SU-DHL-6 (cell line): Measurements from ENCODE around the gene NAPB.

Source experiments
- H2AFZ ChIP-seq: fragments of 200-600 bp; sonication (generic); 2 replicates; pipeline ENCODE4 v1.6.1; 2014; ENCODE audit warnings: low read depth, mild to moderate bottlenecking, moderate library complexity, mixed read lengths, antibody characterized with exemption, low read length; ENCODE audit not compliant: severe bottlenecking
- H3F3A ChIP-seq: fragments of 200-600 bp; shearing (Covaris generic); 2 replicates; pipeline ENCODE4 v1.6.0; 2016; ENCODE audit warnings: antibody characterized with exemption, mild to moderate bottlenecking; ENCODE audit not compliant: insufficient read depth
- H3K27ac ChIP-seq: fragments of 200-600 bp; sonication (generic); 2 replicates; pipeline ENCODE4 v1.5.1; 2016; ENCODE audit warnings: low read depth, mild to moderate bottlenecking, low read length, moderate library complexity, mixed read lengths
- H3K27me3 ChIP-seq: fragments of 200-600 bp; sonication (generic), shearing (Covaris generic); 2 replicates; pipeline ENCODE4 v1.6.0; 2014; ENCODE audit warnings: mild to moderate bottlenecking, low read length
- H3K36me3 ChIP-seq: fragments of 200-600 bp; sonication (generic); 2 replicates; pipeline ENCODE4 v1.6.1; 2014; ENCODE audit warnings: mild to moderate bottlenecking, low read length, mixed read lengths
- H3K4me2 ChIP-seq: fragments of 300-600, 200-600 bp; shearing (Covaris generic), sonication (generic); 2 replicates; pipeline ENCODE4 v1.6.0; 2014; ENCODE audit warnings: low read length, low read depth, mild to moderate bottlenecking; ENCODE audit not compliant: poor library complexity, severe bottlenecking
- H3K4me3 ChIP-seq: fragments of 200-600 bp; sonication (generic); 2 replicates; pipeline ENCODE4 v1.5.1; 2014; ENCODE audit warnings: antibody characterized with exemption, low read length, mild to moderate bottlenecking, mixed read lengths; ENCODE audit not compliant: insufficient read depth, poor library complexity, severe bottlenecking
- H3K79me2 ChIP-seq: fragments of 200-600 bp; sonication (generic); 2 replicates; pipeline ENCODE4 v1.6.1; 2014; ENCODE audit warnings: mild to moderate bottlenecking, low read length, moderate library complexity; ENCODE audit not compliant: insufficient read depth
- H3K9ac ChIP-seq: fragments of 200-600 bp; sonication (generic); 2 replicates; pipeline ENCODE4 v1.7.0; 2014; ENCODE audit warnings: mild to moderate bottlenecking, low read length
- H3K9me2 ChIP-seq: fragments of 200-600 bp; sonication (generic); replicated peaks from 2 replicates; pipeline ENCODE4 v1.6.1; 2014; ENCODE audit warnings: low read length; ENCODE audit not compliant: insufficient read depth
- H3K9me3 ChIP-seq: fragments of 200-600 bp; sonication (generic); 2 replicates; pipeline ENCODE4 v1.6.1; 2014; ENCODE audit warnings: low read length, mixed read lengths; ENCODE audit not compliant: insufficient read depth
- H4K20me1 ChIP-seq: fragments of 200-600 bp; sonication (generic); 2 replicates; pipeline ENCODE4 v1.6.1; 2014; ENCODE audit warnings: low read depth, mild to moderate bottlenecking, antibody characterized with exemption, low read length, moderate library complexity, mixed read lengths
- CTCF ChIP-seq: fragments of 200-600 bp; sonication (generic); IDR thresholded peaks from one replicate; pipeline ENCODE4 v1.5.1; 2017; ENCODE audit warnings: antibody characterized with exemption, mild to moderate bottlenecking, low read length, moderate library complexity; ENCODE audit not compliant: insufficient read depth, poor library complexity, severe bottlenecking
- EZH2phosphoT487 ChIP-seq: fragments of 200-600 bp; sonication (generic), shearing (Covaris generic); conservative IDR thresholded peaks from 2 replicates; pipeline ENCODE4 v1.6.1; 2018; ENCODE audit warnings: mild to moderate bottlenecking, antibody characterized with exemption, low read length, moderate library complexity, mixed read lengths

Gene NAPB

GRCh38 chr20:23449421-23449820 lies 28.1 kb upstream of the NAPB start:
- H4K20me1 ChIP-seq, result no peaks in the 10 kb centered on the region
- no peak overlapping the region for H3K9ac ChIP-seq
- H3F3A ChIP-seq, result no peaks in the 10 kb centered on the region
- no peak overlapping the region for H3K27ac ChIP-seq
- no peaks in the 10 kb centered on the region for H3K79me2 ChIP-seq
- TF ChIP-seq EZH2phosphoT487 (no peak), CTCF (no peak)
- no peaks in the 10 kb centered on the region for H3K36me3 ChIP-seq
- H3K27me3 ChIP-seq, result no peaks in the 10 kb centered on the region
- H3K4me3 ChIP-seq, result no peak overlapping the region
- no peaks in the 10 kb centered on the region for H3K9me2 ChIP-seq
- no peaks in the 10 kb centered on the region for H3K9me3 ChIP-seq
- H3K4me2 ChIP-seq, result no peak overlapping the region
- H2AFZ ChIP-seq, result no peak overlapping the region

GRCh38 chr20:23448167-23448566 lies 26.9 kb upstream of the NAPB start:
- H3K9me3 ChIP-seq, result no peaks in the 10 kb centered on the region
- no peak overlapping the region for H3K4me3 ChIP-seq
- no peaks in the 10 kb centered on the region for H3K27me3 ChIP-seq
- no peaks in the 10 kb centered on the region for H3F3A ChIP-seq
- H2AFZ ChIP-seq, result no peak overlapping the region
- no peak overlapping the region for H3K27ac ChIP-seq
- no peaks in the 10 kb centered on the region for H3K36me3 ChIP-seq
- no peak overlapping the region for H3K4me2 ChIP-seq
- H3K9me2 ChIP-seq, result no peaks in the 10 kb centered on the region
- no peaks in the 10 kb centered on the region for H4K20me1 ChIP-seq
- H3K9ac ChIP-seq, result no peak overlapping the region
- no peak for TF ChIP-seq EZH2phosphoT487
- TF ChIP-seq CTCF, result no peak
- H3K79me2 ChIP-seq, result no peaks in the 10 kb centered on the region

GRCh38 chr20:23446505-23446904 lies 25.2 kb upstream of the NAPB start:
- Histone ChIP-seq H3K9ac (no peak overlapping the region), H3K9me3 (no peaks in the 10 kb centered on the region), H3K4me2 (no peak overlapping the region), H2AFZ (no peak overlapping the region), H3K4me3 (no peak overlapping the region), H3K9me2 (no peaks in the 10 kb centered on the region), H3K36me3 (no peaks in the 10 kb centered on the region), H3F3A (no peaks in the 10 kb centered on the region), H4K20me1 (no peaks in the 10 kb centered on the region), H3K79me2 (no peaks in the 10 kb centered on the region), H3K27me3 (no peaks in the 10 kb centered on the region), H3K27ac (no peak overlapping the region)
- TF ChIP-seq EZH2phosphoT487 (no peak), CTCF (peak; percentile 35)
